Vagina (tissue), 2 donors: Measurements from ENCODE around the gene PML. TPM values are rescaled to one million over a fixed set of nuclear protein-coding genes. Genes with fewer than 3 reads are reported as not detected.

ENCODE experiments used
- DNase-seq, 2 donors: peaks; one replicate each; pipeline ENCODE4 v3.0.0-alpha.2; 2017; ENCODE audit errors: extremely low spot score in 2 of 2
- H3K27ac ChIP-seq: fragments of 200-600 bp; sonication (generic); one replicate; pipeline ENCODE4 v1.5.1; 2019
- H3K27me3 ChIP-seq: fragments of 200-600 bp; sonication (generic); one replicate; pipeline ENCODE4 v1.5.1; 2019
- H3K36me3 ChIP-seq, 2 donors: fragments of 200-600 bp; sonication (generic); one replicate each; pipeline ENCODE4 v1.5.1; 2017 to 2019
- H3K4me1 ChIP-seq: fragments of 200-600 bp; sonication (generic); one replicate; pipeline ENCODE4 v1.5.1; 2019
- H3K4me3 ChIP-seq, 2 donors: fragments of 200-600 bp; sonication (generic); 1 replicate in 1 of 2; 2 replicates in 1 of 2; pipeline ENCODE4 v1.5.1; 2016 to 2019
- H3K9me3 ChIP-seq: fragments of 200-600 bp; sonication (generic); one replicate; pipeline ENCODE4 v1.5.1; 2019
- CTCF ChIP-seq, 3 experiments: fragments of 450-650 bp in 2 of 3; fragments of 200-600 bp in 1 of 3; sonication (generic) in 1 of 3; IDR thresholded peaks; one replicate each; pipeline ENCODE4 v1.5.1; 2017 to 2019; ENCODE audit warnings: antibody characterized with exemption in 3 of 3, mild to moderate bottlenecking in 2 of 3, moderate library complexity in 2 of 3
- POLR2A ChIP-seq, 2 donors: fragments of 450-650 bp; IDR thresholded peaks; one replicate each; pipeline ENCODE4 v1.6.1; 2017; ENCODE audit warnings: antibody characterized with exemption in 2 of 2, mild to moderate bottlenecking in 2 of 2, moderate library complexity in 2 of 2
- POLR2AphosphoS5 ChIP-seq, 2 donors: sonication (generic); formaldehyde crosslinking; IDR thresholded peaks; one replicate each; pipeline ENCODE4 v1.9.0; 2017; ENCODE audit warnings: antibody characterized with exemption in 2 of 2, mild to moderate bottlenecking in 2 of 2, low read depth in 1 of 2; ENCODE audit not compliant: insufficient read depth in 1 of 2
- intact Hi-C: fragments of 100-400 bp; cut with DNase I; formaldehyde crosslinking; loops from one replicate; pipeline ENCODE4 v1.15.1; 2023
- total RNA-seq: library from RNA; depleted of rRNA; stranded (reverse); fragments of >200 nt; gene quantifications from one replicate; pipeline ENCODE4 v1.2.3, GENCODE V29; 2016

Gene PML, protein sequence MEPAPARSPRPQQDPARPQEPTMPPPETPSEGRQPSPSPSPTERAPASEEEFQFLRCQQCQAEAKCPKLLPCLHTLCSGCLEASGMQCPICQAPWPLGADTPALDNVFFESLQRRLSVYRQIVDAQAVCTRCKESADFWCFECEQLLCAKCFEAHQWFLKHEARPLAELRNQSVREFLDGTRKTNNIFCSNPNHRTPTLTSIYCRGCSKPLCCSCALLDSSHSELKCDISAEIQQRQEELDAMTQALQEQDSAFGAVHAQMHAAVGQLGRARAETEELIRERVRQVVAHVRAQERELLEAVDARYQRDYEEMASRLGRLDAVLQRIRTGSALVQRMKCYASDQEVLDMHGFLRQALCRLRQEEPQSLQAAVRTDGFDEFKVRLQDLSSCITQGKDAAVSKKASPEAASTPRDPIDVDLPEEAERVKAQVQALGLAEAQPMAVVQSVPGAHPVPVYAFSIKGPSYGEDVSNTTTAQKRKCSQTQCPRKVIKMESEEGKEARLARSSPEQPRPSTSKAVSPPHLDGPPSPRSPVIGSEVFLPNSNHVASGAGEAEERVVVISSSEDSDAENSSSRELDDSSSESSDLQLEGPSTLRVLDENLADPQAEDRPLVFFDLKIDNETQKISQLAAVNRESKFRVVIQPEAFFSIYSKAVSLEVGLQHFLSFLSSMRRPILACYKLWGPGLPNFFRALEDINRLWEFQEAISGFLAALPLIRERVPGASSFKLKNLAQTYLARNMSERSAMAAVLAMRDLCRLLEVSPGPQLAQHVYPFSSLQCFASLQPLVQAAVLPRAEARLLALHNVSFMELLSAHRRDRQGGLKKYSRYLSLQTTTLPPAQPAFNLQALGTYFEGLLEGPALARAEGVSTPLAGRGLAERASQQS
- 107 TPM for total RNA-seq

DNA sequence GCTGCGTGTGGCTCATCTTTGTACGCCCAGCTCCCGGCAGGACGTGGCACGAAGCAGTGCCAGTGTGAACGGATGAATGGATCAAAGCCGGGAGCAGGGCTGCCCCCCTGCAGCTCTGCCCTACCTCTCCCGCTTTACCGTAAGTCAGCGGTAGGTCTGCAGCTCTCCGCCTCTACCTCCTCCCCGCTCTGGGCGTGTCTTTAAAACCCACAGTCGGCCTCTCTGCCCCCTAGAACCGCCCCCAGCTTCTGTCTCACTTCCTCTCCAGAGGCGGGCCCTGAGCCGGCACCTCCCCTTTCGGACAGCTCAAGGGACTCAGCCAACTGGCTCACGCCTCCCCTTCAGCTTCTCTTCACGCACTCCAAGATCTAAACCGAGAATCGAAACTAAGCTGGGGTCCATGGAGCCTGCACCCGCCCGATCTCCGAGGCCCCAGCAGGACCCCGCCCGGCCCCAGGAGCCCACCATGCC is at the start of gene PML:
Gene PML (plus strand): TSS at position 304 of the 471 bp plus-strand sequence. CDS start 97 bp downstream, at position 401.
- H3K4me1 ChIP-seq, result peaks cover 80% of the 10 kb centered on the region
- intact Hi-C loops, result no loop called here
- no peaks in the 10 kb centered on the region for H3K27me3 ChIP-seq
- H3K36me3 ChIP-seq, result peaks cover 0 to 16% of the 10 kb centered on the region in 2 donors
- no peaks in the 10 kb centered on the region for H3K9me3 ChIP-seq
- no peak for DNase-seq
- TF ChIP-seq POLR2AphosphoS5 (IDR thresholded peaks at IDR 0.05; ENCODE audit: insufficient read depth in 1 of 2, low read depth in 1 of 2) (peak; percentile 91 to 97), POLR2A (IDR thresholded peaks at IDR 0.05) (peak; percentile 58 to 59), CTCF (IDR thresholded peaks at IDR 0.05) (no peak)
- peak within 1 kb of the TSS; percentile 86 to 95 for H3K4me3 ChIP-seq
- peak within 1 kb of the TSS; percentile 96 for H3K27ac ChIP-seq

DNA sequence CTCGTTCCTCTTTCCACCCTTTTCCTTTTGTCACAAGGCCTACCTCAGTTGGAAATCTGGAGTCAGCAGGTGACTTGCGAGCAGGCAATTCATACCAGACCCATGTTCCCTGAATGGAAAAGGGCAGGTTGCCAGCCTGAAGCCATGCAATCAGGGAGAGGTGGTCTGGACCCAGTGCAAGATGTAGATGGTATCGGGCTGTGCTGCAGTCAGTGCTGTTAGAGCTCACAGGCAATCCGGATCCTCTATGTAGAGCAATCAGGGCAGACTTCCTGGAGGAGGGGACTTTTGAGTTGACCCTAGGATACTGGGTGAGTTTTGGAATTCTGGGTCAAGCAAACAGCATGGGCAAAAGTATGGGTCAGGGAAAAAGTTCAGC is 49.4 kb upstream of the PML start:
- no peak for DNase-seq
- Histone ChIP-seq H3K27ac (no peak overlapping the region), H3K4me3 (no peak overlapping the region), H3K9me3 (no peaks in the 10 kb centered on the region), H3K27me3 (no peaks in the 10 kb centered on the region), H3K36me3 (peaks cover 0 to 9% of the 10 kb centered on the region in 2 donors), H3K4me1 (peaks cover 28% of the 10 kb centered on the region)
- intact Hi-C loops, result no loop called here
- TF ChIP-seq POLR2A (IDR thresholded peaks at IDR 0.05) (no peak), POLR2AphosphoS5 (IDR thresholded peaks at IDR 0.05; ENCODE audit: insufficient read depth in 1 of 2, low read depth in 1 of 2) (no peak), CTCF (IDR thresholded peaks at IDR 0.05) (no peak)

GRCh38 chr15:73946046-73946721 is 48.3 kb upstream of the PML start:
- TF ChIP-seq POLR2A (IDR thresholded peaks at IDR 0.05), result no peak
- TF ChIP-seq POLR2AphosphoS5 (IDR thresholded peaks at IDR 0.05; ENCODE audit: insufficient read depth in 1 of 2, low read depth in 1 of 2), result no peak
- TF ChIP-seq CTCF (IDR thresholded peaks at IDR 0.05), result no peak
- Histone ChIP-seq H3K4me1 (peaks cover 17% of the 10 kb centered on the region), H3K9me3 (no peaks in the 10 kb centered on the region), H3K27ac (no peak overlapping the region), H3K36me3 (peaks cover 0 to 9% of the 10 kb centered on the region in 2 donors), H3K27me3 (no peaks in the 10 kb centered on the region), H3K4me3 (no peak overlapping the region)
- intact Hi-C loops, result no loop called here
- DNase-seq, result no peak

- Histone ChIP-seq H3K4me3 (no peak overlapping the region), H3K4me1 (peaks cover 16% of the 10 kb centered on the region), H3K9me3 (no peaks in the 10 kb centered on the region), H3K36me3 (peaks cover 0 to 9% of the 10 kb centered on the region in 2 donors), H3K27me3 (no peaks in the 10 kb centered on the region), H3K27ac (no peak overlapping the region)
- intact Hi-C loops, result no loop called here
- no peak for DNase-seq
- TF ChIP-seq POLR2A (IDR thresholded peaks at IDR 0.05) (no peak), CTCF (IDR thresholded peaks at IDR 0.05) (no peak), POLR2AphosphoS5 (IDR thresholded peaks at IDR 0.05; ENCODE audit: insufficient read depth in 1 of 2, low read depth in 1 of 2) (no peak)
These were observed 47.6 kb upstream of the PML start for GRCh38 chr15:73946795-73947370.
